Measurements from ENCODE around the gene ARL4C. TPM values are rescaled to one million over a fixed set of nuclear protein-coding genes. Genes with fewer than 3 reads are reported as not detected.

The ARL4C gene
- total RNA-seq, 2 experiments from 2014 or later: 44.4 to 44.7 TPM

- DNase-seq: peak; percentile 37
- ChIA-PET CTCF (interaction anchor here (0.7 to 4.4 kb wide), 10 partner anchors 16 to 365 kb away, joined by 3 to 90 read pairs (median 5); no protein-coding TSS in a partner anchor), POLR2A (interaction anchor here (0.6 to 6.5 kb wide), 14 partner anchors 12 to 224 kb away, joined by 3 to 93 read pairs (median 5); no protein-coding TSS in a partner anchor)
- H3K4me1 Mint-ChIP-seq (ENCODE audit: low read depth): peaks cover 51% of the 10 kb centered on the region
- peak overlapping the region; percentile 97 for H3K27ac Mint-ChIP-seq
- peaks cover 31% of the 10 kb centered on the region for H3K36me3 Mint-ChIP-seq
- H3K27me3 Mint-ChIP-seq: no peaks in the 10 kb centered on the region
- H3K9me3 Mint-ChIP-seq: no peaks in the 10 kb centered on the region
- peak overlapping the region; percentile 96 for H3K4me3 Mint-ChIP-seq
- intact Hi-C loops (cut with micrococcal nuclease): no loop called here
Measured at GRCh38 chr2:234495251-234496054, 1.4 kb downstream of the ARL4C start.

DNA sequence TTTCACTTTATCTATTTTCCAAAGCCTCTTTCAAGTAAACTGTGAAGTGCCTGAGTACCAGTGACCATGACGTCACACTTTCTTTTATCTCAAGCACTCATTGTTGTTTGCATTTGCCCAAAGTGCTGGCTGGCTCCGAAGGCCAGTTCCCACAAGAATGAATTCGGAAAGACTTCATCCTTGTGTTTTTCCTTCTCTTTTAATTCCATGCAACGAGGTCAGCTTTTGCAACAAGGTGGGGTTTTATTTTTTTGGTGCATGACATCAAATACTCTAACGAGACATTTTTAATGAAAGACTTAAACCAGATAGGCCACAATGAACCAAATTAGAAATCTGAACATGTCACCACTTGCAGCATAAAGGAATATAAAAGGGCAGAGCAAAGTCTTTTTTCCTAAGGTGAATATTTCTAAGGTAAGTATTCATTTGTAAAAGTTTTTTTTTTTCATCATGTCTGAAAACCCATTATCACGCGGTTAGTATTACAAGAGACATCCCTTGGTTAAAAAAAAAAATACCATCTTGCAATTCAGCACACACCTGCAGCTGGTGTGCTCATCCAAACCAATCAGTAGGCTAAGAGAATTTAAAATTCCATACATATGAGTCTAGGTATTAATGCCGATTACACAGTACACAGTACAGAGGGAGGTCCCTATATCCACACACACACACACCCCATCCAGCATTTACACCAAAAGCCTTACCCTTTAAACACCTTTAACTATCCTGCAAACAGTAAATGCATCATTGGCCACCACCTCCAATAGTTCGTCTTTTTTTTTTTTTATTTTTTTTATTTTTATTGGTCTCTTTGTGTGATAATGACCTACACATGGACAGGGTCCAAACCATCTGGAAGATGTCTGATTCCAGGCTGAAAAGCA lies 2.3 kb downstream of the ARL4C start:
- DNase-seq: no peak

DNA sequence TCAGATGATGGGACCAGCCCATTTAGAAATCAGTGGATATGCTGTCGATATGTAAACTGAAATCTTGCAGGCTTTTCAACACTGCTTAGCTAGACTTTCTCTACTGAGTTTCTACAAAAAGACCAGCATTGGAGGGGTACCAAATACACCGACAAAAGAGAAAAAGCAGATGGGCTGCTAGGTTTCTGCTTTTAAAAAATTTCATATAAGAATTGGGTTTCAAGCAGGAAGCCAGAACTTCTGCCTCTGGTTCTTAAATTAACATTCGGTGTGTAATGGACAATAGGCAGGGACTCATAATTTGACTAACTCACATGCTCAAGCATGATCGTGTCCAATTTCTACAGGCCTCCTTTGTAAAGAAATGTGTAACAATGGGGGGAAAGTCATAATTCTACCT lies 3.1 kb downstream of the ARL4C start:
- intact Hi-C loops (cut with micrococcal nuclease): loop anchor here (5.0 kb wide), 1 partner anchor 491 kb away; no protein-coding TSS in a partner anchor
- H3K27ac Mint-ChIP-seq: peak overlapping the region; percentile 97
- peaks cover 31% of the 10 kb centered on the region for H3K36me3 Mint-ChIP-seq
- H3K4me1 Mint-ChIP-seq (ENCODE audit: low read depth): peaks cover 51% of the 10 kb centered on the region
- peak overlapping the region; percentile 96 for H3K4me3 Mint-ChIP-seq
- no peaks in the 10 kb centered on the region for H3K27me3 Mint-ChIP-seq
- no peak for DNase-seq
- H3K9me3 Mint-ChIP-seq: no peaks in the 10 kb centered on the region
- ChIA-PET CTCF (no interaction called here), POLR2A (interaction anchor here (6.5 kb wide), 1 partner anchor 203 kb away, joined by 93 read pairs; no protein-coding TSS in a partner anchor)

More for the DNA sequence above, 2.3 kb downstream of the ARL4C start:
- ChIA-PET CTCF (interaction anchor here (0.7 kb wide), 1 partner anchor 359 kb away, joined by 4 read pairs; no protein-coding TSS in a partner anchor), POLR2A (interaction anchor here (0.9 to 6.5 kb wide), 2 partner anchors 40 to 203 kb away, joined by 3 to 93 read pairs; no protein-coding TSS in a partner anchor)
- Mint-ChIP-seq H3K4me3 (peak overlapping the region; percentile 96), H3K27me3 (no peaks in the 10 kb centered on the region), H3K27ac (peak overlapping the region; percentile 97), H3K36me3 (peaks cover 31% of the 10 kb centered on the region), H3K9me3 (no peaks in the 10 kb centered on the region), H3K4me1 (ENCODE audit: low read depth) (peaks cover 51% of the 10 kb centered on the region)
- intact Hi-C loops (cut with micrococcal nuclease): loop anchor here (5.0 kb wide), 1 partner anchor 492 kb away; no protein-coding TSS in a partner anchor

GRCh38 chr2:234492717-234493485 lies 4.0 kb downstream of the ARL4C start:
- H3K4me3 Mint-ChIP-seq: peak overlapping the region; percentile 96
- peaks cover 36% of the 10 kb centered on the region for H3K36me3 Mint-ChIP-seq
- DNase-seq: peak; percentile 37
- H3K27ac Mint-ChIP-seq: peak overlapping the region; percentile 97
- CTCF ChIA-PET: interaction anchor here (1.0 to 1.2 kb wide), 4 partner anchors 10 to 203 kb away, joined by 3 to 10 read pairs (median 3); no protein-coding TSS in a partner anchor
- intact Hi-C loops (cut with micrococcal nuclease): loop anchor here (5.0 kb wide), 1 partner anchor 491 kb away; no protein-coding TSS in a partner anchor
- POLR2A ChIA-PET: interaction anchor here (0.6 to 6.5 kb wide), 7 partner anchors 14 to 281 kb away, joined by 3 to 93 read pairs (median 4); no protein-coding TSS in a partner anchor
- no peaks in the 10 kb centered on the region for H3K9me3 Mint-ChIP-seq
- H3K4me1 Mint-ChIP-seq (ENCODE audit: low read depth): peaks cover 53% of the 10 kb centered on the region
- H3K27me3 Mint-ChIP-seq: no peaks in the 10 kb centered on the region

GRCh38 chr2:234491897-234492296 lies 5.0 kb downstream of the ARL4C start:
- Mint-ChIP-seq H3K27me3 (no peaks in the 10 kb centered on the region), H3K4me3 (peak overlapping the region; percentile 96), H3K27ac (peak overlapping the region; percentile 97), H3K36me3 (peaks cover 41% of the 10 kb centered on the region), H3K4me1 (ENCODE audit: low read depth) (peaks cover 60% of the 10 kb centered on the region), H3K9me3 (no peaks in the 10 kb centered on the region)
- peak; percentile 38 for DNase-seq
- intact Hi-C loops (cut with micrococcal nuclease): loop anchor here (1.0 to 5.0 kb wide), 2 partner anchors 9 to 490 kb away; no protein-coding TSS in a partner anchor
- ChIA-PET CTCF (interaction anchor here (1.0 to 1.2 kb wide), 3 partner anchors 33 to 202 kb away, joined by 3 to 10 read pairs (median 3); no protein-coding TSS in a partner anchor), POLR2A (interaction anchor here (0.6 to 6.5 kb wide), 6 partner anchors 13 to 280 kb away, joined by 3 to 93 read pairs (median 4); no protein-coding TSS in a partner anchor)

DNA sequence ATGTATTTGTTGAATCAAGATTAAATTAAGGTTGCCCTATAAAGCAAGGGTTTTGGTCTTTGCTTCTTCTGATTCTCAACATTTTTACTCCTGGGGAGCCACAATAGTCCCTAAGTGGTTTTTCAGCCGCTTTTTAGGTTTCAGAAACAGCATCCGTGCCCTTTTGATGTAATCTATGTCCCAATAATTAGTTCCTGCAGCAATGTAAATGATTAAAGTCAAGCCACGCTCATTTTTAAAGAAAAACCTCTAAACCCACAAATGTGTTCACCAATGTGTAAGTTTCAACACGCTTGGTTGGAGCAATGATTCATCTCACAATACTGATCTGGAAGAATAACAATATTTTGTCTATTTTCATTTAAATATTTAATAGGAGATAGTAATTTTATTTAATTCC lies 5.6 kb downstream of the ARL4C start:
- H3K9me3 Mint-ChIP-seq: no peaks in the 10 kb centered on the region
- POLR2A ChIA-PET: interaction anchor here (0.7 to 3.1 kb wide), 5 partner anchors 13 to 202 kb away, joined by 3 to 11 read pairs (median 3); no protein-coding TSS in a partner anchor
- no peak for DNase-seq
- CTCF ChIA-PET: no interaction called here
- intact Hi-C loops (cut with micrococcal nuclease): loop anchor here (1.0 to 5.0 kb wide), 2 partner anchors 8 to 489 kb away; no protein-coding TSS in a partner anchor
- peaks cover 42% of the 10 kb centered on the region for H3K36me3 Mint-ChIP-seq
- no peaks in the 10 kb centered on the region for H3K27me3 Mint-ChIP-seq
- H3K4me3 Mint-ChIP-seq: peak overlapping the region; percentile 77
- peaks cover 66% of the 10 kb centered on the region for H3K4me1 Mint-ChIP-seq (ENCODE audit: low read depth)
- peak overlapping the region; percentile 97 for H3K27ac Mint-ChIP-seq

DNA sequence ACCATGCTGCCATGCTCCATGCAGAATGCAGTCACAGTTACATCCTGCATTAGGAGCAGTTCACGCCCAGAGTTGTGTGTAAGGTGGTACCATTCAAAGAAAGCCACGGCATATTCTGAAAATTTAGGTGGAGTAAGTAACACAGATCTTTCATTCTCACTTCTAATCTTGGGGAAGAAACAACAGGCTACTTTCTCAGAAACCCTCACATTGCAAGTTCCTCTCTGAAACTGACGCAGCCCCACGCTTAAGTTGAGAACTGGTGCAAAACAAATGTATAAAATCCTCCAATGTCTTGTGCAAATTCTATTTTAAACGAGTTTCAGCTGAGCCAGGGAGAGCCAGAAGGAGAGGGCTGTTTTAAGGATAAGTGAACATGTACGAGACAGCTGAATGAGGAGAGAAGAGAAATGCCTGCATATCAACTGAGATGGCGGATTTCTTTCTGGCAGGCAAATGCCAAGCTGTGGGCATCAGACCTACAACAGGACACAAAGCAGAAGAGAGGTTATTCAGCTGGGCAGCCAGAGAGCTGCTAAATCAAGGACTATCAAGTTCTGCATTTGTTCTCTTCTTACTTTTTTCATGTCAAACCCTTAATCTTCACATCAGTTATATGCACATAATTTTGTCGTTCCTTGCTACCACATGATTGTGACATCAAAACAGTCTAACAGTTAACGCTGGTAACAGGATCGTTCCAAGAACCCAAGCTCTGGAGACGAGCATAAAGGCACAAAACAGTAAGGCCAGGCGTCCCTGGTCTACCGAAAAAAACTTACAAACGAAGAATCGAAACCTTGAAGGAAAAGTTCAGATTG lies 6.4 kb downstream of the ARL4C start:
- CTCF ChIA-PET: interaction anchor here (0.9 kb wide), 1 partner anchor 27 kb away, joined by 3 read pairs; no protein-coding TSS in a partner anchor
- H3K9me3 Mint-ChIP-seq: no peaks in the 10 kb centered on the region
- peaks cover 34% of the 10 kb centered on the region for H3K36me3 Mint-ChIP-seq
- POLR2A ChIA-PET: interaction anchor here (0.7 to 3.1 kb wide), 9 partner anchors 12 to 201 kb away, joined by 3 to 11 read pairs (median 3); no protein-coding TSS in a partner anchor
- peak overlapping the region; percentile 77 for H3K4me3 Mint-ChIP-seq
- peak overlapping the region; percentile 97 for H3K27ac Mint-ChIP-seq
- DNase-seq: peak; percentile 55
- H3K27me3 Mint-ChIP-seq: no peaks in the 10 kb centered on the region
- H3K4me1 Mint-ChIP-seq (ENCODE audit: low read depth): peaks cover 74% of the 10 kb centered on the region
- intact Hi-C loops (cut with micrococcal nuclease): loop anchor here (1.0 to 5.0 kb wide), 5 partner anchors 7 to 488 kb away; no protein-coding TSS in a partner anchor

DNA sequence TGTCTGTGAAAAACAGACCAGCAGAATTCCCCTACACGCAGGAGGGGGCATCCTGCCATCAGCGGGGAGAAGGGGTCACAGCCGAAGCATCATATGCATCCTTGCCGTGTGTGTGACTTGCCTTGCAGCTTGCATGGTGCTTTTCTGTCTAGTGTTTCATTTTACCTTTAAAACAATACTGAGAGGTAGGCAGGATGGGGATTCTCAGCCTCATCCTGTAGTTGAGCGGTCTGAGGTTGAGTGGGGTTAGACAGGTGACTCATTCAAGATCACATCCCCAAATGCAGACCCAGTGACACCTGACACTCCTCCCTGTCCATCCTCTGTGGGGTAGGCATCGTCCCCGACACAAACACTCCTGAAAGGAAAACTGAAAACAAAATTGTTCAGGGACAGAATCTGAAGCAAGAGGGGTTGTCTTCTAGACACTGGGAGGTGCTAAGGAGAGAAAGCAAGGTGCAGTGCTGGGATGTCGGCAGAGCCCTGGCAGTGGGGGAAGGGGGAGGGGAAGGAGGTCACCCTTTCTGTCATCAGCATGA lies 7.9 kb downstream of the ARL4C start:
- intact Hi-C loops (cut with micrococcal nuclease): loop anchor here (1.0 kb wide), 4 partner anchors 14 to 197 kb away; no protein-coding TSS in a partner anchor
- ChIA-PET CTCF (interaction anchor here (0.6 to 2.0 kb wide), 5 partner anchors 8 to 198 kb away, joined by 3 to 7 read pairs (median 4); partner anchors contain the start of gene ARL4C), POLR2A (interaction anchor here (1.0 to 3.1 kb wide), 5 partner anchors 25 to 199 kb away, joined by 3 to 11 read pairs (median 5); no protein-coding TSS in a partner anchor)
- peak; percentile 85 for DNase-seq
- Mint-ChIP-seq H3K27me3 (no peaks in the 10 kb centered on the region), H3K36me3 (peaks cover 22% of the 10 kb centered on the region), H3K4me3 (peak overlapping the region; percentile 77), H3K9me3 (no peaks in the 10 kb centered on the region), H3K4me1 (ENCODE audit: low read depth) (peaks cover 89% of the 10 kb centered on the region), H3K27ac (peak overlapping the region; percentile 97)

DNA sequence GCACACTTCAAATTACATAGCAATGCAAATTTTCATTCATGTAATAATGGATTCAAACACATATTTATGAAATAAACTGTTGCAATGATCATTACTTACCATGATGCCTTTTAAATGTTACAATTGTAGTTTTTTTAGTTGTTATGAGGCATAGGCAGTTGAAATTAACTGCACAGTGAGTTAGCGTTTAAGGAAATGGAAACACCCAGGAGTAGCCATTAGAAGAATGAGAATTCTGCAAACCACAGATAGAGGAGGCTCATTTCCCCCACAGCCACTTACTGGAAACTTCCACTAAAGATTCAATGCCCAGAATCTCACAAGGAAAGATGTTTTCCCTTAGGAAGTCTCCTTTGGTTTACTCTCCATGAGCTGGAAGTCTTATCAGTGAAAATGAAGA lies 8.4 kb downstream of the ARL4C start:
- intact Hi-C loops (cut with micrococcal nuclease): no loop called here

More for the DNA sequence above, 8.4 kb downstream of the ARL4C start:
- no peaks in the 10 kb centered on the region for H3K9me3 Mint-ChIP-seq
- CTCF ChIA-PET: interaction anchor here (0.8 to 2.0 kb wide), 4 partner anchors 9 to 200 kb away, joined by 3 to 7 read pairs (median 4); partner anchors contain the start of gene ARL4C
- no peak for DNase-seq
- POLR2A ChIA-PET: interaction anchor here (1.0 to 3.1 kb wide), 5 partner anchors 24 to 199 kb away, joined by 3 to 11 read pairs (median 5); no protein-coding TSS in a partner anchor
- H3K36me3 Mint-ChIP-seq: peaks cover 22% of the 10 kb centered on the region
- H3K27ac Mint-ChIP-seq: peak overlapping the region; percentile 97
- peak overlapping the region; percentile 77 for H3K4me3 Mint-ChIP-seq
- no peaks in the 10 kb centered on the region for H3K27me3 Mint-ChIP-seq
- H3K4me1 Mint-ChIP-seq (ENCODE audit: low read depth): peaks cover 94% of the 10 kb centered on the region
